Mesenchymal stem cell (in vitro differentiated cells and primary cell): ENCODE data around the gene TTC31. TPM values are rescaled to one million over a fixed set of nuclear protein-coding genes. Genes with fewer than 3 reads are reported as not detected.
A peak's percentile ranks its signal among the peaks of the same experiment; 100 is the strongest.

Source experiments
- DNase-seq: peaks from one replicate; pipeline ENCODE4 v3.0.0-alpha.2; 2013
- H2AFZ ChIP-seq: one replicate; pipeline ENCODE4 v1.6.1; 2013; ENCODE audit warnings: low read depth, mild to moderate bottlenecking, control low read depth, inconsistent platforms, low read length, moderate library complexity
- H2AK5ac ChIP-seq: 2 replicates; pipeline ENCODE4 v1.6.1; 2013; ENCODE audit warnings: low read length, moderate library complexity, mild to moderate bottlenecking, inconsistent platforms; ENCODE audit not compliant: severe bottlenecking
- H2BK120ac ChIP-seq: one replicate; pipeline ENCODE4 v1.6.1; 2013; ENCODE audit warnings: low read depth, mild to moderate bottlenecking, inconsistent platforms, low read length, moderate library complexity
- H2BK12ac ChIP-seq, 2 experiments: one replicate each; pipeline ENCODE4 v1.6.1; 2013; ENCODE audit warnings: inconsistent platforms in 2 of 2, low read length in 2 of 2, mild to moderate bottlenecking in 2 of 2, moderate library complexity in 2 of 2, control low read depth in 1 of 2
- H2BK15ac ChIP-seq: one replicate; pipeline ENCODE4 v1.6.1; 2013; ENCODE audit warnings: mild to moderate bottlenecking, low read depth, inconsistent platforms; ENCODE audit not compliant: poor library complexity, severe bottlenecking
- H2BK5ac ChIP-seq: 2 replicates; pipeline ENCODE4 v1.6.1; 2013; ENCODE audit warnings: low read depth, mild to moderate bottlenecking, low read length, control low read depth, inconsistent platforms; ENCODE audit not compliant: poor library complexity, severe bottlenecking
- H3K14ac ChIP-seq, 2 experiments: one replicate each; pipeline ENCODE4 v1.6.1; 2013; ENCODE audit warnings: inconsistent platforms in 2 of 2, low read length in 2 of 2, control low read depth in 1 of 2, mild to moderate bottlenecking in 1 of 2, moderate library complexity in 1 of 2
- H3K18ac ChIP-seq, 2 experiments: one replicate each; pipeline ENCODE4 v1.6.1; 2013; ENCODE audit warnings: inconsistent platforms in 2 of 2, low read length in 2 of 2, control low read depth in 1 of 2, low read depth in 1 of 2, mild to moderate bottlenecking in 1 of 2
- H3K23ac ChIP-seq, 2 experiments: one replicate each; pipeline ENCODE4 v1.6.1; 2013; ENCODE audit warnings: inconsistent platforms in 2 of 2, low read length in 2 of 2, mild to moderate bottlenecking in 2 of 2, moderate library complexity in 2 of 2, control low read depth in 1 of 2
- H3K27ac ChIP-seq: 2 replicates; pipeline ENCODE4 v1.5.1; 2013; ENCODE audit warnings: mild to moderate bottlenecking, moderate library complexity, low read length, control low read depth, inconsistent platforms; ENCODE audit not compliant: poor library complexity, severe bottlenecking
- H3K27me3 ChIP-seq, 2 experiments: 2 replicates each; pipeline versions ENCODE4 v1.6.1 to v1.7.0; 2013; ENCODE audit warnings: low read length in 2 of 2, mild to moderate bottlenecking in 2 of 2, moderate library complexity in 2 of 2, control low read depth in 1 of 2, inconsistent platforms in 1 of 2; ENCODE audit not compliant: control insufficient read depth in 1 of 2, insufficient read depth in 1 of 2
- H3K36me3 ChIP-seq, 2 experiments: 2 replicates each; pipeline versions ENCODE4 v1.6.1 to v1.7.0; 2013; ENCODE audit warnings: low read length in 2 of 2, control low read depth in 1 of 2, inconsistent platforms in 1 of 2, low read depth in 1 of 2, mild to moderate bottlenecking in 1 of 2; ENCODE audit not compliant: insufficient read depth in 2 of 2, control insufficient read depth in 1 of 2
- H3K4ac ChIP-seq, 2 experiments: one replicate each; pipeline ENCODE4 v1.6.1; 2013; ENCODE audit warnings: inconsistent platforms in 2 of 2, low read length in 2 of 2, mild to moderate bottlenecking in 2 of 2, moderate library complexity in 2 of 2, control low read depth in 1 of 2, low read depth in 1 of 2
- H3K4me1 ChIP-seq: 2 replicates; pipeline ENCODE4 v1.6.1; 2013; ENCODE audit warnings: low read depth, low read length, control low read depth; ENCODE audit not compliant: control insufficient read depth, insufficient read depth
- H3K4me2 ChIP-seq: 2 replicates; pipeline ENCODE4 v1.6.1; 2013; ENCODE audit warnings: low read length, mild to moderate bottlenecking, inconsistent platforms; ENCODE audit not compliant: poor library complexity, severe bottlenecking
- H3K4me3 ChIP-seq, 2 experiments: 2 replicates each; pipeline versions ENCODE4 v1.5.1 to v1.7.0; 2013; ENCODE audit warnings: low read length in 2 of 2, mild to moderate bottlenecking in 2 of 2, control low read depth in 1 of 2, low read depth in 1 of 2; ENCODE audit not compliant: insufficient read depth in 1 of 2
- H3K79me1 ChIP-seq: replicated peaks from 2 replicates; pipeline ENCODE4 v1.6.1; 2013; ENCODE audit warnings: mild to moderate bottlenecking, control low read depth, low read length, inconsistent platforms; ENCODE audit not compliant: poor library complexity, severe bottlenecking
- H3K9ac ChIP-seq: 2 replicates; pipeline ENCODE4 v1.7.0; 2013; ENCODE audit warnings: mild to moderate bottlenecking, low read length, moderate library complexity
- H3K9me3 ChIP-seq: 2 replicates; pipeline ENCODE4 v1.7.0; 2013; ENCODE audit warnings: mild to moderate bottlenecking, low read length; ENCODE audit not compliant: control insufficient read depth
- H4K8ac ChIP-seq: one replicate; pipeline ENCODE4 v1.6.1; 2013; ENCODE audit warnings: inconsistent platforms, mild to moderate bottlenecking, low read length, moderate library complexity
- H4K91ac ChIP-seq: one replicate; pipeline ENCODE4 v1.6.1; 2013; ENCODE audit warnings: mild to moderate bottlenecking, low read length, inconsistent platforms
- WGBS: methylation state at CpG from one replicate; pipeline ENCODE4 v1.1.7; 2013; ENCODE audit warnings: mixed read lengths; 5-methylcytosine and 5-hydroxymethylcytosine counted together
- polyA plus RNA-seq, 2 experiments: library from polyadenylated mRNA; stranded (reverse); fragments of 200-250 nt; gene quantifications; one replicate each; pipeline ENCODE4 v1.2.3, GENCODE V29; 2013

The TTC31 gene
- polyA plus RNA-seq (2013, experiment 1 of 2) = 11.1 TPM
- polyA plus RNA-seq (2013, experiment 2 of 2) = 10.9 TPM

- Histone ChIP-seq H3K4me3 (peak within 1 kb of the TSS; percentile 82 to 93), H3K27ac (peak within 1 kb of the TSS; percentile 85), H2BK5ac (peak within 1 kb of the TSS; percentile 85), H4K8ac (peak within 1 kb of the TSS; percentile 89), H2BK12ac (no peak within 1 kb of the TSS), H3K23ac (peak within 1 kb of the TSS in 1 of 2 experiments; percentile 40), H2AK5ac (no peak within 1 kb of the TSS), H2AFZ (peak within 1 kb of the TSS; percentile 73), H3K18ac (peak within 1 kb of the TSS; percentile 87 to 98), H3K4me1 (peaks cover 18% of the 10 kb centered on the region), H3K9me3 (no peaks in the 10 kb centered on the region), H3K79me1 (peaks cover 28% of the 10 kb centered on the region), H3K36me3 (peaks cover 12 to 45% of the 10 kb centered on the region in 2 experiments), H3K4me2 (peak within 1 kb of the TSS; percentile 98), H3K14ac (peak within 1 kb of the TSS in 1 of 2 experiments; percentile 50), H3K27me3 (no peaks in the 10 kb centered on the region), H3K9ac (peak within 1 kb of the TSS; percentile 94), H2BK15ac (peak within 1 kb of the TSS; percentile 45), H2BK120ac (no peak within 1 kb of the TSS), H4K91ac (peak within 1 kb of the TSS; percentile 79), H3K4ac (peak within 1 kb of the TSS in 1 of 2 experiments; percentile 75)
- WGBS = 2% methylated on average over 48 of the region's 50 CpGs
- DNase-seq = peak; percentile 97
Observed at GRCh38 chr2:74482801-74483674, at the start of gene TTC31, which contains the start of gene CCDC142. TSS of gene TTC31 (plus strand) at chr2:74483081. CDS start at chr2:74483096, 15 bp downstream. TSS of gene CCDC142 (minus strand) at chr2:74482998. CDS start at chr2:74482837, 161 bp downstream.

DNA sequence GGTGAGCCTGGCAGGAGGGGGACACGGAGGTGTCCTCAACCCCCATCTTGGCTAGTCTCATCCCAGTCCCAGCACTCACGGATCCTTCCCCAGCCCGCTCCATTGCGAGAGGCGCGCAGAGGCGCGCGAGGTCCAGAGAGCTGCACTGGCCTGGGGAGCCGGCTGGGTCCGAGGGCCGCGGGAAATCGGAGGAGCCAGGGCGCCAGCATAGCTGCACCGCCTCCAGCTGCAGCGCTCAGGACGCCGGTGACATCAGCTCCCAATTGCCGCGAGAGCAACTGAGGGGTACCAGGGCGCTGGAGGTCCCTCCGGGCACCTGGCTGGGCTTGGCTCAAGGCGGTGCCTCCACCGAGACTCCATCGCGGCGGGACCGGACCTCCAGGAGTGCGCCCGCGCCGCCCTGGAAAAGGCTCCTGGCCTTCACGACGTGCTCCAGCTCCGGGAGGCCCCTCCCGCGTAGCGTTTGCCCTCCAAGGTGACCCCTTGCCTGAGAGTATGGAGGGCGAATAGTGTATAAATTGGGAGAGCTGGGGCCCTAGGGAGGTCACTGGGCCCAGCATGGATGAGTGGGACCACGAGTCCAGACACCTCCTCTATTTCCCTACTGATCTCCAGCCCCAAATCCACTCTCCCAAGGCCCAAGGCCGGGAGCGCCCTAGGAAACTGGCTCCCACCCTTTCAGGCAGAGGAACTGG, 46.6 kb upstream of the TTC31 start:
- Histone ChIP-seq H3K4me1 (peaks cover 19% of the 10 kb centered on the region), H4K91ac (no peak overlapping the region), H3K27me3 (peaks cover 0 to 6% of the 10 kb centered on the region in 2 experiments), H2AFZ (no peak overlapping the region), H3K4me2 (no peak overlapping the region), H3K9me3 (no peaks in the 10 kb centered on the region), H2AK5ac (no peak overlapping the region), H3K36me3 (peaks cover 15 to 24% of the 10 kb centered on the region in 2 experiments), H2BK12ac (no peak overlapping the region), H3K79me1 (peaks cover 44% of the 10 kb centered on the region), H3K23ac (no peak overlapping the region), H3K4ac (no peak overlapping the region), H4K8ac (no peak overlapping the region), H2BK5ac (no peak overlapping the region), H3K14ac (no peak overlapping the region), H3K18ac (no peak overlapping the region), H3K4me3 (no peak overlapping the region), H2BK15ac (no peak overlapping the region), H2BK120ac (no peak overlapping the region), H3K9ac (no peak overlapping the region), H3K27ac (no peak overlapping the region)
- DNase-seq = no peak
- 96% methylated on average over 41 of the region's 43 CpGs for WGBS

GRCh38 chr2:74436848-74437695, 45.8 kb upstream of the TTC31 start:
- H4K8ac ChIP-seq = no peak overlapping the region
- WGBS = 75% methylated on average over 5 of the region's 6 CpGs

More at GRCh38 chr2:74436848-74437695, 45.8 kb upstream of the TTC31 start:
- H3K36me3 ChIP-seq = peaks cover 7 to 19% of the 10 kb centered on the region in 2 experiments
- H2AK5ac ChIP-seq = no peak overlapping the region
- no peak overlapping the region for H2BK12ac ChIP-seq
- H3K4me2 ChIP-seq = no peak overlapping the region
- H2AFZ ChIP-seq = no peak overlapping the region
- no peak overlapping the region for H3K23ac ChIP-seq
- H3K4me3 ChIP-seq = no peak overlapping the region
- H2BK5ac ChIP-seq = no peak overlapping the region
- no peak overlapping the region for H2BK120ac ChIP-seq
- H3K18ac ChIP-seq = no peak overlapping the region
- peaks cover 0 to 12% of the 10 kb centered on the region in 2 experiments for H3K27me3 ChIP-seq
- H4K91ac ChIP-seq = no peak overlapping the region
- no peak for DNase-seq
- H2BK15ac ChIP-seq = no peak overlapping the region
- H3K9me3 ChIP-seq = no peaks in the 10 kb centered on the region
- no peak overlapping the region for H3K14ac ChIP-seq
- peaks cover 24% of the 10 kb centered on the region for H3K4me1 ChIP-seq
- H3K79me1 ChIP-seq = peaks cover 41% of the 10 kb centered on the region
- no peak overlapping the region for H3K27ac ChIP-seq
- H3K9ac ChIP-seq = no peak overlapping the region
- H3K4ac ChIP-seq = no peak overlapping the region
